Measurements from ENCODE around the gene JAK3.
A peak's percentile ranks its signal among the peaks of the same experiment; 100 is the strongest.
"Not testable (repeated sequence)": the region's sequence is repeated elsewhere in the genome, so short reads cannot be mapped to it uniquely, and the experiment has no call there.

JAK3 gene

DNA sequence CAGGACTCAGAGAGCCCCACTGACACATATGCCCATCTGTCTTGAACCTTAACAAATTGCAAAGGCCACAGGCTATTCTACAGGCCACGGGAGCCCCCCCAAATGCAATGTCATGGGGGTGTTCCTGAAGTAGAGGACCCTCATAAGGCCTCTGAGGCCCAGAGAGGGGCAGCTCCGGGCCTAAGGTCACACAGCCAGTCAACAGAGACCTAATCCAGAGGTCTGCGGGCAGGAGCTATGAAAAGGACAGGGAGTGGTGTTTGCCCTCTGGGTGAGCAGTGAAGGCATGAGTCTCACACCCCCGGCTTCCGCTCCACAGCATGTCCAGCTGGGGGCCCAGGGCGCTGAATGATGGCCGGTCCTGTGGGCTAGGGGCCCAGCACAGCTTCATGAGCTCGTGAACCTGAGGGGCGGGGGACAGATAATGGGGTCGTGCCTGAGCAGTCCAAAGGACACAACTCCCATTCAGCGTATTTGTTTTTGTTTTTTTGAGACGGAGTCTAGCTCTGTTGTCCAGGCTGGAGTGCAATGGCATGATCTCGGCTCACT, 21.2 kb downstream of the JAK3 start:
- peaks cover 4 to 10% of the 10 kb centered on the region in 2 donors for H3K4me1 Mint-ChIP-seq (ENCODE audit: low read depth in 2 of 2)
- H3K9me3 Mint-ChIP-seq: no peaks in the 10 kb centered on the region
- ATAC-seq (replicated peaks) (no peak), DNase-seq (no peak)
- no peaks in the 10 kb centered on the region for H3K27me3 Mint-ChIP-seq
- no peak overlapping the region for H3K4me3 Mint-ChIP-seq
- no peak overlapping the region for H3K27ac Mint-ChIP-seq
- peaks cover 46% of the 10 kb centered on the region for H3K36me3 Mint-ChIP-seq (ENCODE audit: insufficient read depth)

DNA sequence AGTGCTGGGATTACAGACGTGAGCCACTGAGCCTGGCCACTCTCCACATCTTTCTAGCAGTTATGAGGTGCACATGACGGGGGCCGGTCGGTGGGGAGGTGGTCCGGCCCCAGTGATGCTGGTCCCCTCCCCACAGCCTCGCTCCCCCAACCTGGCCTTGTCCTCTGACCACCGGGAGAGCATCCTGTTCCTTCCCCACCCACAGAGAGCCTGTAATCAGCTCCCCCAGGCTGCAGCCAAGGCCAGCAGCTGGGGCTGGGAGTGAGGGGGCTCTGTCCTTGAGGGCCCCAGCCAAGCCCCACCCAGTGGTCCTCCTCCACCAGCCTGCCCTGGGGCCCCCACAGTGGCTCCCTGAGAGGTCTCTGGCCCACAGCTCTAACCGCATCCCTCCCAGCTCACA, 23.4 kb downstream of the JAK3 start:
- DNase-seq: no peak
- H3K4me1 Mint-ChIP-seq (ENCODE audit: low read depth in 2 of 2): peaks cover 4 to 5% of the 10 kb centered on the region in 2 donors
- H3K36me3 Mint-ChIP-seq (ENCODE audit: insufficient read depth): peaks cover 35% of the 10 kb centered on the region
- no peaks in the 10 kb centered on the region for H3K9me3 Mint-ChIP-seq
- peak overlapping the region; percentile 41 to 88 for H3K27ac Mint-ChIP-seq
- no peak overlapping the region for H3K4me3 Mint-ChIP-seq
- no peak for ATAC-seq (replicated peaks)
- no peaks in the 10 kb centered on the region for H3K27me3 Mint-ChIP-seq

DNA sequence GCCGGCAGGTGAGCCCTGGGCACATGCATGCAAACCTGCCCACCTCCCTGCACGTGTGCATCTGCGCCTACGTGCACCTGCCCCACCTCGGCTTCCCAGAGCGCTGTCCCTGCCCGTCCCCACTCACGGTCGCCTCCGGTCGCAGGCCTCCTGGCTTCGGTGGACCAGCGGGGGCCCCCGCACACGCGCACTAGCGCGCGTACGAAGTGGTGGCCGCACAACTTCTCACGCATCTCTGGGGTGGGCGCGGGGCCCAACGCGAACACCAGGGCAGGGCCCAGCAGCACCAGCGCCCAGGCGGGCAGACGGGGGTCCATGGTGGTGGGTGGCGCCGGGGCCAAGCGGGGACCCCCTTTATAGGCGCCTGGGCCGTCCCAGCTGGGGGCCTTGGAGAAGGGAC, 26.6 kb downstream of the JAK3 start, which contains the start of gene INSL3:
INSL3 (minus strand) TSS at position 330 of the 400 bp plus-strand sequence; CDS start at position 317, 13 bp downstream.
- peaks cover 13% of the 10 kb centered on the region for H3K36me3 Mint-ChIP-seq (ENCODE audit: insufficient read depth)
- peak within 1 kb of the TSS in 1 of 2 donors; percentile 58 for H3K27ac Mint-ChIP-seq
- DNase-seq (no peak), ATAC-seq (replicated peaks) (no peak)
- no peaks in the 10 kb centered on the region for H3K9me3 Mint-ChIP-seq
- H3K4me1 Mint-ChIP-seq (ENCODE audit: low read depth in 2 of 2): peaks cover 0 to 4% of the 10 kb centered on the region in 2 donors
- H3K27me3 Mint-ChIP-seq: no peaks in the 10 kb centered on the region
- H3K4me3 Mint-ChIP-seq: no peak within 1 kb of the TSS

DNA sequence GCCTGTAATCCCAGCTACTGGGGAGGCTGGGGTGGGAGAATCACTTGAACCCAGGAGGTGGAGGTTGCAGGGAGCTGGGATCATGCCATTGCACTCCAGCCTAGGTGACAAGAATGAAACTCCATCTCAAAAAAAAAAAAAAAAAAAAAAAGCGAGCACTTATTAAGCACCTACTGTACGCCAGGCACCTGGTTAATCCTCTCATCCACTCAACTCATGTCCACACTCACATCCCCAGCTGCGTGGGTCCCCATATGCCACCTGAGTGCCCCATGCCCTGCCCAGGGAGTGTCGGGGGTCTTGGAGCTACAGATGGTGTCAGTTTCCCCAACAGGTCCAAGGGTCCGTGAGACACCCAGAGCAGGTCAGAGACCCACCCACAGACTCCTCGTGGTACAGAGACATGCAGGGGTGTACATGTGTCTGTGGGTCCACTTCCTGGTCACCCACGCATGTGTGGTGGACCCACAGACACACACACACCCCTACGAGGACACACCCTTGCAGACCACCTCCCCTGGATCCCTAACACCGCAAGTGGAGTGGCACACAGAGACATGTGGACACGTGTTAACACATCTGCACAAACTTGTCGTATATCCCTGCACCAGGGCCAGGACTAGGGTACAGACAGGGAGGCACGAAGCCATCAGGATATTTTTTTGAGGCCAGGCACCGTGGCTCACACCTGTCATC, 30.0 kb downstream of the JAK3 start:
- H3K4me1 Mint-ChIP-seq (ENCODE audit: low read depth in 2 of 2): no peaks in the 10 kb centered on the region
- H3K4me3 Mint-ChIP-seq: no peak overlapping the region
- no peak for ATAC-seq (replicated peaks)
- H3K27ac Mint-ChIP-seq: no peak overlapping the region
- H3K9me3 Mint-ChIP-seq: no peaks in the 10 kb centered on the region
- H3K27me3 Mint-ChIP-seq: no peaks in the 10 kb centered on the region
- peaks cover 7% of the 10 kb centered on the region for H3K36me3 Mint-ChIP-seq (ENCODE audit: insufficient read depth)
- no peak for DNase-seq

DNA sequence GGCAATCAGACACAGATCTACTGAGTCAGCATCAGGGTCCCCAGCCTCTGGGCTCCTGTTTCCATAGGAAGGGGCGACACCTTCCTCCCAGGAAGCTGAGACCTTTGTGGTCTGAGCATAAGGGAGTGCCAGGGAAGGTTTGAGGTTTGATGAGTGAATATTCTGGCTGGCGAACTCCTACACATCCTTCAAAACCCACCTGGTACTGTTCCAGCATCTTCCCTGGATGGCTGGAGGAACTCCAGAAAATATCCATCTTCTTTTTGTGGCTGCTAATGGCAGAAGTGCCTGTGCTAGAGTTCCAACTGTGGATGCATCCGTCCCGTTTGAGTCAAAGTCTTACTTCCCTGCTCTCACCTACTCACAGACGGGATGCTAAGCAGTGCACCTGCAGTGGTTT, 35.7 kb downstream of the JAK3 start:
- H3K36me3 Mint-ChIP-seq (ENCODE audit: insufficient read depth): peaks cover 4% of the 10 kb centered on the region

DNA sequence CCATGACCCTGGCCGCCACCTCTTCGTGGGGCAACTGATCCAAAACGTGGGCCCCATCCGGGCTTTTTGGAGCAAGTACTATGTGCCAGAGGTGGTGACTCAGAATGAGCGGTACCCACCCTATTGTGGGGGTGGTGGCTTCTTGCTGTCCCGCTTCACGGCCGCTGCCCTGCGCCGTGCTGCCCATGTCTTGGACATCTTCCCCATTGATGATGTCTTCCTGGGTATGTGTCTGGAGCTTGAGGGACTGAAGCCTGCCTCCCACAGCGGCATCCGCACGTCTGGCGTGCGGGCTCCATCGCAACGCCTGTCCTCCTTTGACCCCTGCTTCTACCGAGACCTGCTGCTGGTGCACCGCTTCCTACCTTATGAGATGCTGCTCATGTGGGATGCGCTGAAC, 36.1 kb downstream of the JAK3 start:
- no peaks in the 10 kb centered on the region for H3K27me3 Mint-ChIP-seq
- no peak overlapping the region for H3K27ac Mint-ChIP-seq
- no peak for DNase-seq
- H3K9me3 Mint-ChIP-seq: no peaks in the 10 kb centered on the region
- H3K4me1 Mint-ChIP-seq (ENCODE audit: low read depth in 2 of 2): peaks cover 8 to 10% of the 10 kb centered on the region in 2 donors
- no peak for ATAC-seq (replicated peaks)
- peaks cover 4% of the 10 kb centered on the region for H3K36me3 Mint-ChIP-seq (ENCODE audit: insufficient read depth)
- H3K4me3 Mint-ChIP-seq: no peak overlapping the region

More for the DNA sequence above, 35.7 kb downstream of the JAK3 start:
- H3K27me3 Mint-ChIP-seq: no peaks in the 10 kb centered on the region
- H3K4me1 Mint-ChIP-seq (ENCODE audit: low read depth in 2 of 2): peaks cover 7 to 9% of the 10 kb centered on the region in 2 donors
- H3K4me3 Mint-ChIP-seq: no peak overlapping the region
- no peaks in the 10 kb centered on the region for H3K9me3 Mint-ChIP-seq
- H3K27ac Mint-ChIP-seq: no peak overlapping the region
- no peak for DNase-seq
- ATAC-seq (replicated peaks): no peak

DNA sequence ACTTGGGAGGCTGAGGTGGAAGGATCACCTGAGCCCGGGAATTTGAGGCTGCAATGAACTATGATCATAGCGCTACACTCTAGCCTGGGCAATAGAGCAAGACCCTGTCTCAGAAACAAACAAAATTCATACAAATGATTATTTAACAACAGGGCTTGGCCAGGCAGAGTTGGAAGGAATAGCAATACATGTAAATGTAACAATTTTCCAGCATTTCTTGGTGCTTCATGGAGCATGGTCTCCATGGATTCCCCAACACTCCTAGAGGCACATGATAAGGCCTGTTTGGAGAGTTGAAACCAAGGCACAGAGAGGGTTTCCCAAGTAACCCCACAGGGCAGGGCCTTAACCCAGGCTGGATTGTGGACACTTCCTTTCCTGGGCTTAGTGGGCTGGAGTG, 36.7 kb downstream of the JAK3 start:
- no peak for ATAC-seq (replicated peaks)
- no peaks in the 10 kb centered on the region for H3K27me3 Mint-ChIP-seq
- peaks cover 4% of the 10 kb centered on the region for H3K36me3 Mint-ChIP-seq (ENCODE audit: insufficient read depth)
- peaks cover 8 to 10% of the 10 kb centered on the region in 2 donors for H3K4me1 Mint-ChIP-seq (ENCODE audit: low read depth in 2 of 2)
- no peak overlapping the region for H3K27ac Mint-ChIP-seq
- H3K9me3 Mint-ChIP-seq: no peaks in the 10 kb centered on the region
- H3K4me3 Mint-ChIP-seq: no peak overlapping the region
- no peak for DNase-seq

DNA sequence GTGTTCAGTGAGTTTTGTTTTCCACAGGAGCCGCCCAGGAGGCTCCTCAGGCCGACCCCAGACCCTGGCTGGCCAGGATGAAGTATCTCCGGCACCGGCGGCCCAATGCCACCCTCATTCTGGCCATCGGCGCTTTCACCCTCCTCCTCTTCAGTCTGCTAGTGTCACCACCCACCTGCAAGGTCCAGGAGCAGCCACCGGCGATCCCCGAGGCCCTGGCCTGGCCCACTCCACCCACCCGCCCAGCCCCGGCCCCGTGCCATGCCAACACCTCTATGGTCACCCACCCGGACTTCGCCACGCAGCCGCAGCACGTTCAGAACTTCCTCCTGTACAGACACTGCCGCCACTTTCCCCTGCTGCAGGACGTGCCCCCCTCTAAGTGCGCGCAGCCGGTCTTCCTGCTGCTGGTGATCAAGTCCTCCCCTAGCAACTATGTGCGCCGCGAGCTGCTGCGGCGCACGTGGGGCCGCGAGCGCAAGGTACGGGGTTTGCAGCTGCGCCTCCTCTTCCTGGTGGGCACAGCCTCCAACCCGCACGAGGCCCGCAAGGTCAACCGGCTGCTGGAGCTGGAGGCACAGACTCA, 40.0 kb downstream of the JAK3 start:
- no peaks in the 10 kb centered on the region for H3K36me3 Mint-ChIP-seq (ENCODE audit: insufficient read depth)
- H3K27ac Mint-ChIP-seq: peak overlapping the region in 1 of 2 donors; percentile 76
- H3K9me3 Mint-ChIP-seq: no peaks in the 10 kb centered on the region
- DNase-seq (no peak), ATAC-seq (replicated peaks) (peak; percentile 73)
- peak overlapping the region; percentile 64 to 74 for H3K4me3 Mint-ChIP-seq
- H3K4me1 Mint-ChIP-seq (ENCODE audit: low read depth in 2 of 2): peaks cover 17% of the 10 kb centered on the region in 2 donors
- H3K27me3 Mint-ChIP-seq: no peaks in the 10 kb centered on the region

DNA sequence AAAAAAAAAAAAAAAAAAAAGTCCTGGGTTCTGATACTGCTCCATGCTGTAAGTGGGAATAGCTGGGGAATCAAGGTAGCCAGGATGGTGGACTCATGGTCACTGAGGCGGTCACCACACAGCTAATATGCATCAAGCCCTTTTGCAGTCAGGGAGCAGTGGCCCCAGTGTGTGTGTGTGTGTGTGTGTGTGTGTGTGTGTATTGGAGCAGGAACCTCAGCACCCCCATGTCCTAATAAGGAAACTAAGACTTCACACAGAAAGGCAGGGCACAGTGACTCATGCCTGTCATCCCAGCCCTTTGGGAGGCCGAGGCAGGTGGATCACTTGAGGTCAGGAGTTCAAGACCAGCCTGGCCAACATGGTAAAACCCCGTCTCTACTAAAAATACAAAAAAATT, 40.8 kb downstream of the JAK3 start:
- Mint-ChIP-seq H3K27me3 (no peaks in the 10 kb centered on the region), H3K27ac (no peak overlapping the region), H3K36me3 (ENCODE audit: insufficient read depth) (no peaks in the 10 kb centered on the region), H3K9me3 (no peaks in the 10 kb centered on the region), H3K4me3 (peak overlapping the region; percentile 66 to 71), H3K4me1 (ENCODE audit: low read depth in 2 of 2) (peaks cover 21% of the 10 kb centered on the region in 2 donors)
- no peak for ATAC-seq (replicated peaks)
- no peak for DNase-seq

DNA sequence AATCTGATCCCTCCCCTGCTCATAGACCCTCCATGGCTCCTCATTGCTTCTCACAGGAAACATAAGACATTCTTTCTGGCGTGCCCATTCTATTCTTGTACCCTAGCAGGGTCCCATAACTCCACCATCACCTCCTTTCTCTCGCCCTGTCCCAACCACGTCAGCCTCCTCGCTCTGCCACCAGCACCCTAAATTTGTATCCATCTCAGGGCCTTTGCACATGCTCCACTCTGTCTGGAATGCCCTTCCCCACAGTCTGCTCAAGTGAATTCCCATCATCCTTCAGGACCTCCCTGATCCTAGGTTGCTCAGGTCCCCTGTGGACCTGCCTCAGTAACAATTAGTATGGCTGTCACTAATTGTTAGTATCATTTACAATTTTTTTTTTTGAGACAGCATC, 42.4 kb downstream of the JAK3 start:
- Mint-ChIP-seq H3K4me3 (no peak overlapping the region), H3K36me3 (ENCODE audit: insufficient read depth) (no peaks in the 10 kb centered on the region), H3K9me3 (no peaks in the 10 kb centered on the region), H3K27ac (peak overlapping the region in 1 of 2 donors; percentile 75), H3K4me1 (ENCODE audit: low read depth in 2 of 2) (peaks cover 21 to 22% of the 10 kb centered on the region in 2 donors), H3K27me3 (no peaks in the 10 kb centered on the region)
- no peak for ATAC-seq (replicated peaks)
- DNase-seq: no peak

DNA sequence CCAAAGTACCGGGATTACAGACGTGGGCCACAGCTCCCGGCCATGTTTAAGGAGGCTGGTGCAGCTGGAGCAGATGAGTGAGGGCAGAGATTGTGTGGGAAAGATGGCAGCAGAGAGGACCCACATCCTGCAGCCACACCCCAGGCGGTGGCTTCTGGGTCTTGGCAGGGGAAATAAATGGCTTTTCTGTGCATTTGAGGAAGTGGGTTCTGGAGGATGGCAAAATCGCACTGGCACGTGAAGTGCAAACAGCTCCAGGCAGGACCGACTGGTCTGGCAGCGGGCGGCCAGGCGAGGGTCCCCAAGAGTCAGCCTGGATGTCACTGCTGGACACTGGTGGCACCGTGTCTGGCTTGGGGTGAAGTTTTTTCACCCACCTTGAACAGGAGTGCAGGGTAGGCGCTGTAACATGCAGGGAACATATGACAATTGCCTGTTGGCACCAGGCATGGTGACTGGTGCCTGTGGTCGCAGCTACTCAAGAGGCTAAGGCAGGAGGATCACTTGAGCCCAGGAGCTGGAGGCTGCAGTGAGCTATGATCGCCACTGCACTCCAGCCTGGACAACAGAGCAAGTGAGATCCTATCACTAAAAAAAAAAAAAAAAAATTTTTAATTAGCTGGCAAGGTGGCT, 44.4 kb downstream of the JAK3 start:
- no peaks in the 10 kb centered on the region for H3K36me3 Mint-ChIP-seq (ENCODE audit: insufficient read depth)
- DNase-seq (peak in 1 of 3 experiments; percentile 14), ATAC-seq (replicated peaks) (peak; percentile 78)
- H3K4me3 Mint-ChIP-seq: peak overlapping the region; percentile 69 to 72
- H3K9me3 Mint-ChIP-seq: no peaks in the 10 kb centered on the region
- H3K27ac Mint-ChIP-seq: peak overlapping the region; percentile 52 to 79
- H3K4me1 Mint-ChIP-seq (ENCODE audit: low read depth in 2 of 2): peaks cover 21 to 22% of the 10 kb centered on the region in 2 donors
- H3K27me3 Mint-ChIP-seq: no peaks in the 10 kb centered on the region

DNA sequence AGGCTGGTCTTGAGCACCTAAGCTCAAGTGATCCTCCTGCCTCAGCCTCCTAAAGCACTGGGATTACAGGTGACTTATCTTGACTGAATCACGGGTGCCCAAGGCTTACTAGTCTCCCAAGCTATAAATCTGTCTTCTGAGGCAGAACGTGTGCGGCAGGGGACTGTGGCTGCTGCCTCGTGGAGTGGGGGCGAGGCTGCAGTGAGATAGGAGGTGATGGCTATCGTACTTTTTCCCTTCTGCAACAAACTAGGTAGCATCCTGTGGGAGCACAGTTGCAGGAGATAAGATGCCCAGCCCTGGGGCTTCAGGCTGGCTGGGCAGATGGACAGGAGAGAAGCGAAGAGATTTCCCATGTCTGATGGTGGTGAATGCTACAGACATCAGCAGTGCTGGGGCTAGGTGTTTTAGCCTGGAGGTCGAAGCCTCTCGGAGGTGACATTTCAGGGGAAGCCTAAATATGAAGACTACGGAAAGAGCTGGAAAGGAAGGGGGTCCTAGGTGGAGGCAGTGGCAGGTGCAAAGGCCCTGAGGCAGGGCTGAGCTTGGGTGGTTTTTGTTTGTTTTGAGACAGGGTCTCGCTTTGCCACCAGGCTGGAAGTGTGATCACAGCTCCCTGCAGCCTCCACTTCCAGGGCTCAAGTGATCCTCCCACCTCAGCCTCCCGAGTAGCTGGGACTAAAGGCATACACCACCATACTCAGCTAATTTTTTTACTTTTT, 45.5 kb downstream of the JAK3 start:
- peak overlapping the region; percentile 51 to 61 for H3K4me3 Mint-ChIP-seq
- peaks cover 14 to 16% of the 10 kb centered on the region in 2 donors for H3K4me1 Mint-ChIP-seq (ENCODE audit: low read depth in 2 of 2)
- H3K27ac Mint-ChIP-seq: peak overlapping the region; percentile 9 to 59
- no peaks in the 10 kb centered on the region for H3K36me3 Mint-ChIP-seq (ENCODE audit: insufficient read depth)
- no peaks in the 10 kb centered on the region for H3K9me3 Mint-ChIP-seq
- DNase-seq (no peak), ATAC-seq (replicated peaks) (no peak)
- H3K27me3 Mint-ChIP-seq: no peaks in the 10 kb centered on the region

DNA sequence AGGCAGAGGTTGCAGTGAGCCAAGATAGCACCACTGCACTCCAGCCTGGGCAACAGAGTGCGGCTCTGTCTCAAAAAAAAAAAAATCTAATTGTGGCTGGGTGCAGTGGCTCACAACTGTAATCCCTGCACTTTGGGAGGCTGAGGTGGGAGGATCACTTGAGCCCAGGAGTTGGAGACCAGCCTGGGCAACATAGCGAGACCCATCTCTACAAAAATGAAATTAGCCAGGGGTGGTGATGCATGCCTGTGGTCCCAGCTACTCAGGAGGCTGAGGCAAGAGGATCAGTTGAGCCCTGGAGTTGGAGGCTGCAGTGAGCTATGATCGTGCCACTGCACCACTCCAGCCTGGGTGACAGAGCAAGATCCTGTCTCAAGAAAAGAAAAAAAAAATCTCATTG, 49.2 kb downstream of the JAK3 start:
- DNase-seq; H3K9me3 Mint-ChIP-seq; ATAC-seq (replicated peaks); H3K36me3 Mint-ChIP-seq (ENCODE audit: insufficient read depth); H3K27ac Mint-ChIP-seq; H3K4me3 Mint-ChIP-seq: not testable (repeated sequence)
- Mint-ChIP-seq H3K27me3 (peaks cover 0 to 24% of the 10 kb centered on the region in 2 donors), H3K4me1 (ENCODE audit: low read depth in 2 of 2) (peaks cover 20 to 22% of the 10 kb centered on the region in 2 donors)

Measured in effector memory CD8-positive, alpha-beta T cell (primary cell).